Measurements from ENCODE around the gene ST7. TPM values are rescaled to one million over a fixed set of nuclear protein-coding genes. Genes with fewer than 3 reads are reported as not detected.

ST7 gene
- total RNA-seq, 1 experiment from 2014 or later = 9.7 TPM

GRCh38 chr7:117123311-117123926 lies 170.1 kb downstream of the ST7 start:
- Histone ChIP-seq H3K36me3 (replicated peaks; ENCODE audit: control insufficient read depth, insufficient read depth, low read length) (no peaks in the 10 kb centered on the region), H3K4me3 (ENCODE audit: insufficient read depth, low read depth, low read length) (no peak overlapping the region), H3K27me3 (ENCODE audit: control insufficient read depth, insufficient read depth, low read length) (no peaks in the 10 kb centered on the region)
- no peak for DNase-seq

GRCh38 chr7:117124591-117125220 lies 171.4 kb downstream of the ST7 start:
- no peaks in the 10 kb centered on the region for H3K27me3 ChIP-seq (ENCODE audit: control insufficient read depth, insufficient read depth, low read length)
- no peaks in the 10 kb centered on the region for H3K36me3 ChIP-seq (replicated peaks; ENCODE audit: control insufficient read depth, insufficient read depth, low read length)
- DNase-seq = no peak
- H3K4me3 ChIP-seq (ENCODE audit: insufficient read depth, low read depth, low read length) = no peak overlapping the region

- no peak for DNase-seq
- no peaks in the 10 kb centered on the region for H3K36me3 ChIP-seq (replicated peaks; ENCODE audit: control insufficient read depth, insufficient read depth, low read length)
- H3K27me3 ChIP-seq (ENCODE audit: control insufficient read depth, insufficient read depth, low read length) = no peaks in the 10 kb centered on the region
- no peak overlapping the region for H3K4me3 ChIP-seq (ENCODE audit: insufficient read depth, low read depth, low read length)
Observed at GRCh38 chr7:117126676-117127075, 173.4 kb downstream of the ST7 start.

GRCh38 chr7:117127585-117128168 lies 174.4 kb downstream of the ST7 start:
- no peaks in the 10 kb centered on the region for H3K27me3 ChIP-seq (ENCODE audit: control insufficient read depth, insufficient read depth, low read length)
- DNase-seq = no peak
- no peak overlapping the region for H3K4me3 ChIP-seq (ENCODE audit: insufficient read depth, low read depth, low read length)
- H3K36me3 ChIP-seq (replicated peaks; ENCODE audit: control insufficient read depth, insufficient read depth, low read length) = no peaks in the 10 kb centered on the region

DNA sequence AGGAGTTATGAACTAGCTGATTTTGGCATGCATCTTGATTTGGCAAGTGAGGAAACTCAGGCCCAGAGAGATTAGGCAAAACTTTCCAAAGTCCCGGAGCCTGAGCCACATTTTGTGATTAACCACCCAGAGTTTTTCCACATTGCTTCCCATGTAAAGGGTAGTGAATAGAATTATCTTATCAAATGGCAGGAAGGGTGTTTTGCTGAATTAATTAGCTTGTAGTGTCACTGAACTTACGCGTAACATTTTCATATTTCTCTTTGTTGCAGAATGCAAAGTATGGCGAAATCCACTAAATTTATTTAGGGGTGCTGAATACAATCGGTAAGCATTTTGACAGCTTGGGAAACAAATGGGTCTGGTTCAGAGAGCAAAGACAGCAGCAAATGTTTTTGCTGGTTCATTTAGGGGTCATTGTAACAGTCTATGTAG lies 176.2 kb downstream of the ST7 start:
- no peak for DNase-seq
- Histone ChIP-seq H3K4me3 (ENCODE audit: insufficient read depth, low read depth, low read length) (no peak overlapping the region), H3K36me3 (replicated peaks; ENCODE audit: control insufficient read depth, insufficient read depth, low read length) (no peaks in the 10 kb centered on the region), H3K27me3 (ENCODE audit: control insufficient read depth, insufficient read depth, low read length) (no peaks in the 10 kb centered on the region)

GRCh38 chr7:117130262-117130661 lies 177.0 kb downstream of the ST7 start:
- no peak for DNase-seq
- no peaks in the 10 kb centered on the region for H3K27me3 ChIP-seq (ENCODE audit: control insufficient read depth, insufficient read depth, low read length)
- H3K4me3 ChIP-seq (ENCODE audit: insufficient read depth, low read depth, low read length) = no peak overlapping the region
- H3K36me3 ChIP-seq (replicated peaks; ENCODE audit: control insufficient read depth, insufficient read depth, low read length) = no peaks in the 10 kb centered on the region

- Histone ChIP-seq H3K27me3 (ENCODE audit: control insufficient read depth, insufficient read depth, low read length) (no peaks in the 10 kb centered on the region), H3K36me3 (replicated peaks; ENCODE audit: control insufficient read depth, insufficient read depth, low read length) (no peaks in the 10 kb centered on the region), H3K4me3 (ENCODE audit: insufficient read depth, low read depth, low read length) (no peak overlapping the region)
- DNase-seq = no peak
Observed at GRCh38 chr7:117132321-117133120, 179.2 kb downstream of the ST7 start.

GRCh38 chr7:117133125-117133524 lies 179.8 kb downstream of the ST7 start:
- Histone ChIP-seq H3K27me3 (ENCODE audit: control insufficient read depth, insufficient read depth, low read length) (no peaks in the 10 kb centered on the region), H3K4me3 (ENCODE audit: insufficient read depth, low read depth, low read length) (no peak overlapping the region), H3K36me3 (replicated peaks; ENCODE audit: control insufficient read depth, insufficient read depth, low read length) (no peaks in the 10 kb centered on the region)
- DNase-seq = no peak

- no peak overlapping the region for H3K4me3 ChIP-seq (ENCODE audit: insufficient read depth, low read depth, low read length)
- H3K36me3 ChIP-seq (replicated peaks; ENCODE audit: control insufficient read depth, insufficient read depth, low read length) = no peaks in the 10 kb centered on the region
- no peaks in the 10 kb centered on the region for H3K27me3 ChIP-seq (ENCODE audit: control insufficient read depth, insufficient read depth, low read length)
- DNase-seq = no peak
Observed at GRCh38 chr7:117134411-117134810, 181.1 kb downstream of the ST7 start.

GRCh38 chr7:117134889-117135552 lies 181.7 kb downstream of the ST7 start:
- DNase-seq = no peak
- H3K4me3 ChIP-seq (ENCODE audit: insufficient read depth, low read depth, low read length) = no peak overlapping the region
- no peaks in the 10 kb centered on the region for H3K36me3 ChIP-seq (replicated peaks; ENCODE audit: control insufficient read depth, insufficient read depth, low read length)
- no peaks in the 10 kb centered on the region for H3K27me3 ChIP-seq (ENCODE audit: control insufficient read depth, insufficient read depth, low read length)

DNA sequence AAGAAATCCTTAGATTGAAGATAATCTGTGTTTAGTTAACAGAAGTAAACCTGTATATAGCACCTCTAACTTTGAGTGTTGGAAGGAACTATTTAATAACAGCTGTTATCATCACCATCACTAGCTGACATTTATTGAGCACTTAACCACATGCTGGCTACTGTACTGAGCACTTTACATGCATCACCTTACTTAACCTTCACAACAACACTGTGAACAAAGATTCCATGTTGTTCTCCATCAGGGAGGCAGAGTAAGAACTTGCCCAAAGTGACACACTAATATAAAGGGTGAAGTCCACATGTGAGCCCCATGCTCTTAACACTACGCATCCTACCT lies 182.2 kb downstream of the ST7 start:
- no peak for DNase-seq
- Histone ChIP-seq H3K4me3 (ENCODE audit: insufficient read depth, low read depth, low read length) (no peak overlapping the region), H3K36me3 (replicated peaks; ENCODE audit: control insufficient read depth, insufficient read depth, low read length) (no peaks in the 10 kb centered on the region), H3K27me3 (ENCODE audit: control insufficient read depth, insufficient read depth, low read length) (no peaks in the 10 kb centered on the region)

GRCh38 chr7:117137868-117138267 lies 184.6 kb downstream of the ST7 start:
- no peaks in the 10 kb centered on the region for H3K27me3 ChIP-seq (ENCODE audit: control insufficient read depth, insufficient read depth, low read length)
- H3K4me3 ChIP-seq (ENCODE audit: insufficient read depth, low read depth, low read length) = no peak overlapping the region
- H3K36me3 ChIP-seq (replicated peaks; ENCODE audit: control insufficient read depth, insufficient read depth, low read length) = no peaks in the 10 kb centered on the region
- DNase-seq = no peak

DNA sequence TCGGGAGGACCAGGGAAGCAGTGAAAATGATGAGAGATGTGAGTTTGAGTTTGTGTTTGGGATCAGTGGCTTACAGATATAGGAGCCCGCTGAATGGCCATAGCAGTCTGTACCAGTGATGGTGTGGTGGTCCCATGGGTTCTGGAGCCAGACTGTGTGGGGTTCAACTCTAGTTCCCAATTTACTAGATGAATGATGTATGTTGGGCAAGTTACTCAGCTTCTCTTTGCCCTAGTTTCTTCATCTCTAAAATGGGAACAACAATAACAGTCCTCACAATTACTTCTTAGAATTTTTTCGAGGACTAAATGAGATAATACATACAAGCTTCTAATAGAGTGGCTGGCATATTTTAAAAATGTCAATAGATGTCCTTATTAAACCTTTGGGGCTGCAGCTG lies 185.2 kb downstream of the ST7 start:
- H3K4me3 ChIP-seq (ENCODE audit: insufficient read depth, low read depth, low read length) = no peak overlapping the region
- H3K36me3 ChIP-seq (replicated peaks; ENCODE audit: control insufficient read depth, insufficient read depth, low read length) = no peaks in the 10 kb centered on the region
- H3K27me3 ChIP-seq (ENCODE audit: control insufficient read depth, insufficient read depth, low read length) = no peaks in the 10 kb centered on the region
- DNase-seq = no peak

DNA sequence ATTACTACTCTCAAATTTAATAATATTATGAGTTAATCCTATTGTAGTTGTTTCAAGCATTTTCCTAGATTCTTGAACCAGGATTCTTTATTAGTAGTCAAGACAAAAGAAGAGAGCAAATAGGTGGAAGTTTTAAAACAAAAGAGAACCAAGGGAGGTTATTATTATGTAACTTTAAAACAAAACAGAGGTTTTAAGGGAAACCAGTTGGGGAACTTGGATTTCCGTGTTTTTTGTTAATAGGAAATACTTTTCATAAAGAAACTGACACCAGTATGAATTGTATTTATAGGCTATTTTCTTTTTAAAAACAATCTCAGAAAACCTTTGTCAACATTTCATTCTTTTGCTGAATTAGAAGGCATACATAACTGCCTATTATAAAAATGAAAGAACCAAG lies 185.7 kb downstream of the ST7 start:
- H3K4me3 ChIP-seq (ENCODE audit: insufficient read depth, low read depth, low read length) = no peak overlapping the region
- H3K36me3 ChIP-seq (replicated peaks; ENCODE audit: control insufficient read depth, insufficient read depth, low read length) = no peaks in the 10 kb centered on the region
- no peaks in the 10 kb centered on the region for H3K27me3 ChIP-seq (ENCODE audit: control insufficient read depth, insufficient read depth, low read length)
- DNase-seq = no peak

All from H7 (cell line).